ENCODE results near the gene GIPR.

The GIPR gene

DNA sequence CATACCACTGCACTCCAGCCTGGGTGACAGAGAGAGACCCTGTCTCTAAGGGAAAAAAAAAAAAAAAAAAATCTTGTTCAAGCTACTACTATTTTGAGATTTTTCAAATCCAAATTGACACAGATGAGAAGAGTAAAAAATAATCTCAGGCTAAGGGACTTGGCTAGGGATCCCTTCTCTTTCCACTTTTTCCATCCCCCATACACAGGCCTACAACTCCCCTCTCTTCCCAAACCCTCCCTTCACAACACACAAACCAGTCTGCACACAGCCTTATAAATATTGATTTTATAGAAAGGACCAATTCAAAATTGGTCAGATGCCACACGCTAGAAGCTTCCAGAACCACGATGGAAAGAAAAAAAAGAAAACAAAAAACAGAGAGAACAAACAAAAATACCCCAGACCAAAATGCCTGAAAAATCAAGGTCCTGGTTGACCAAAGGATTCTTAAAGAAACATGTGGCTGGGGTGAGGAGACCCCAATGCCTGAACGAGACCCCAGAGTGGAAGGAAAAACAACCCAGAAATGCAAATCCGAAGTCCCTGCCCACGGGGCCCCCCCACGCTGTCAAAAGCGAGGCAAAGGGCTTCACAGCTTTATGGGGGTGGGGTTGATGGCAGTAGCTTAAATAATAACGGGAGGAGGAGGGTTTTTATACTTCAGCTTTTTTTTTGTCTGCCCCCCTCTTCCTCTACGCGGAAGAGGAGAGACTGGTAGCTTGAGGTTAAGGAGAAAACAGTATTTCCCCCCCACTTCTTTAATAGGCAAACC lies 42.5 kb downstream of the GIPR start:
- TF ChIP-seq SIN3A (IDR thresholded peaks at IDR 0.05; ENCODE audit: borderline replicate concordance, insufficient read depth, low read length) (no peak), FOXP2 (optimal IDR thresholded peaks at IDR 0.05; ENCODE audit: borderline replicate concordance, extremely low read depth, extremely low read length, insufficient read depth) (no peak), REST (IDR thresholded peaks at IDR 0.05; ENCODE audit: insufficient read depth in 1 of 2, low read depth in 2 of 2, low read length in 2 of 2) (no peak)

- TF ChIP-seq POLR2AphosphoS5 (IDR thresholded peaks at IDR 0.05; ENCODE audit: low read depth, low read length) (no peak), REST (IDR thresholded peaks at IDR 0.05; ENCODE audit: insufficient read depth in 1 of 2, low read depth in 2 of 2, low read length in 2 of 2) (no peak), SIN3A (IDR thresholded peaks at IDR 0.05; ENCODE audit: borderline replicate concordance, insufficient read depth, low read length) (no peak), TAF1 (IDR thresholded peaks at IDR 0.05; ENCODE audit: borderline replicate concordance, insufficient read depth, low read length) (no peak), FOXP2 (optimal IDR thresholded peaks at IDR 0.05; ENCODE audit: borderline replicate concordance, extremely low read depth, extremely low read length, insufficient read depth) (no peak)
Observed at GRCh38 chr19:45711851-45712698, 44.1 kb downstream of the GIPR start.

DNA sequence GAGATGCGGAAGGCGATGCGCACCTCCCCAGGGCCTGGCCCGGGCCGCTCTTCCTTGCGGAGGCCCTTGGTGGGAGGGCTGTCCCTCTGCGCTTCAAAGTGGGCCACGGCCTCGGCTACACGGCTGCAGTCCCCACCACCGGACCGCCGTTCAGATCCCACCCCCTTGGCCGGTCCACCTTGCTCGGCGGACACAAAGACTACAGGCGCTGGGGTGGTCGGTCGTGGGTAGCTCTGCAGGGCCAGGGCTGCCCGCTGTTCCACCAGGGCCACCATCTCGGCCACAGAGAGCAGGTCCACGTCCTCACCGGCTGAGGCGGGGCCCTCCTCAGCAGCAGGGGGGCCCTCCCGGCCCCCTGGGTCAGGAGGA lies 44.7 kb downstream of the GIPR start:
- TF ChIP-seq TAF1 (IDR thresholded peaks at IDR 0.05; ENCODE audit: borderline replicate concordance, insufficient read depth, low read length) (no peak), FOXP2 (optimal IDR thresholded peaks at IDR 0.05; ENCODE audit: borderline replicate concordance, extremely low read depth, extremely low read length, insufficient read depth) (no peak)

DNA sequence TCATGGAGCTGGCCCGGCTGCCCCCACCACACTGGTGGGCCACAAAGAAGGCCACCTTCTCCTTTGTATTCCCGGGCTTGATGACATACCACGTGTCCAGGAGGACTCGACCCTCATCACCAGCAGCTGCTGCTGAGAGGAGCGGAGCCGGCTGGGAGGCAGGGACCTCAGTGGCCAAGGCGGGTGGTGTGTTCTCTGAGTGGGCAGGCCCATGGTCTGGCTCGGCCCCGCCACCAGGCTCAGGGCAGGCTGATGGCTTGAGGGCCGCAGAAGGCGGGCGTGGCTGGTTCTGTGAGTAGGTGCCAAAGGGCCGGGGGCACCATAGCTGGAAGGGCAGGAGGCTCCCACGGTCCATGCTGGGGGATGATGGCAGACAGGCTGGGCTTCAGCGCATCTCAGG lies 45.1 kb downstream of the GIPR start:
- TF ChIP-seq REST (IDR thresholded peaks at IDR 0.05; ENCODE audit: insufficient read depth in 1 of 2, low read depth in 2 of 2, low read length in 2 of 2) (no peak), TAF1 (IDR thresholded peaks at IDR 0.05; ENCODE audit: borderline replicate concordance, insufficient read depth, low read length) (no peak), FOXP2 (optimal IDR thresholded peaks at IDR 0.05; ENCODE audit: borderline replicate concordance, extremely low read depth, extremely low read length, insufficient read depth) (no peak), SIN3A (IDR thresholded peaks at IDR 0.05; ENCODE audit: borderline replicate concordance, insufficient read depth, low read length) (no peak), POLR2AphosphoS5 (IDR thresholded peaks at IDR 0.05; ENCODE audit: low read depth, low read length) (no peak)

- no peak for TF ChIP-seq FOXP2 (optimal IDR thresholded peaks at IDR 0.05; ENCODE audit: borderline replicate concordance, extremely low read depth, extremely low read length, insufficient read depth)
- no peak for TF ChIP-seq SIN3A (IDR thresholded peaks at IDR 0.05; ENCODE audit: borderline replicate concordance, insufficient read depth, low read length)
- TF ChIP-seq TAF1 (IDR thresholded peaks at IDR 0.05; ENCODE audit: borderline replicate concordance, insufficient read depth, low read length) = no peak
- no peak for TF ChIP-seq REST (IDR thresholded peaks at IDR 0.05; ENCODE audit: insufficient read depth in 1 of 2, low read depth in 2 of 2, low read length in 2 of 2)
- TF ChIP-seq POLR2AphosphoS5 (IDR thresholded peaks at IDR 0.05; ENCODE audit: low read depth, low read length) = no peak
Observed at GRCh38 chr19:45715139-45715538, 47.1 kb downstream of the GIPR start.

All from PFSK-1 (cell line).